Measurements from ENCODE around the gene OR5AS1.

DNA sequence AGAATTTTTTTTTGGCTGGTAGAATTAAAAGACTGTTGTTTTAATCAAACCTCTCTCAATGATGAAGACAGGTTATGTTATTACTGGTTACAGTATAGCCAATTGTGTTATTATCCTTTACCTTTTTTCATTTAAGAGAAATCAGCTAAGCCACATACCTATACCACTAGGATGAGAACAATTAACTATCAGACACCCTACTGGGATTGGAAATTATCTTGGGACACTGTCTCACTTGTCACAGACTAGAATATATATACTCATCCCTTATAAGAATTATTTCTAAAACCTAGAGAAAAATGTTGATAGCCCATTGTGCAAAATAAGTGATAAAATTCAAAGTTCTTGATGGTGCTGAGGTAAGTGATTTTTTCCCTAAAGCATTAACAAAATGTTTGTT, at the start of gene OR5AS1:
- TF ChIP-seq, protein P1, sequence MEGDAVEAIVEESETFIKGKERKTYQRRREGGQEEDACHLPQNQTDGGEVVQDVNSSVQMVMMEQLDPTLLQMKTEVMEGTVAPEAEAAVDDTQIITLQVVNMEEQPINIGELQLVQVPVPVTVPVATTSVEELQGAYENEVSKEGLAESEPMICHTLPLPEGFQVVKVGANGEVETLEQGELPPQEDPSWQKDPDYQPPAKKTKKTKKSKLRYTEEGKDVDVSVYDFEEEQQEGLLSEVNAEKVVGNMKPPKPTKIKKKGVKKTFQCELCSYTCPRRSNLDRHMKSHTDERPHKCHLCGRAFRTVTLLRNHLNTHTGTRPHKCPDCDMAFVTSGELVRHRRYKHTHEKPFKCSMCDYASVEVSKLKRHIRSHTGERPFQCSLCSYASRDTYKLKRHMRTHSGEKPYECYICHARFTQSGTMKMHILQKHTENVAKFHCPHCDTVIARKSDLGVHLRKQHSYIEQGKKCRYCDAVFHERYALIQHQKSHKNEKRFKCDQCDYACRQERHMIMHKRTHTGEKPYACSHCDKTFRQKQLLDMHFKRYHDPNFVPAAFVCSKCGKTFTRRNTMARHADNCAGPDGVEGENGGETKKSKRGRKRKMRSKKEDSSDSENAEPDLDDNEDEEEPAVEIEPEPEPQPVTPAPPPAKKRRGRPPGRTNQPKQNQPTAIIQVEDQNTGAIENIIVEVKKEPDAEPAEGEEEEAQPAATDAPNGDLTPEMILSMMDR (IDR thresholded peaks at IDR 0.05) = no peak
- TF ChIP-seq POLR2A (IDR thresholded peaks at IDR 0.05) = no peak

Data from right lobe of liver (tissue), 4 donors.